Peyer's patch (tissue), 4 donors: ENCODE data around the gene AK8.

ENCODE experiments used
- CTCF ChIP-seq, 6 experiments: fragments of 450-650 bp in 4 of 6; fragments of 200-600 bp in 2 of 6; sonication (generic) in 1 of 6; IDR thresholded peaks; one replicate each; pipeline ENCODE4 v1.5.1; 2017 to 2019; ENCODE audit warnings: antibody characterized with exemption in 6 of 6, mild to moderate bottlenecking in 3 of 6, moderate library complexity in 1 of 6
- POLR2A ChIP-seq, 2 donors: fragments of 450-650 bp; IDR thresholded peaks; one replicate each; pipeline ENCODE4 v1.5.1; 2017; ENCODE audit warnings: antibody characterized with exemption in 2 of 2, mild to moderate bottlenecking in 2 of 2, moderate library complexity in 2 of 2

GRCh38 chr9:132864277-132864676 lies 13.8 kb downstream of the AK8 start:
- no peak for TF ChIP-seq CTCF (IDR thresholded peaks at IDR 0.05)
- no peak for TF ChIP-seq POLR2A (IDR thresholded peaks at IDR 0.05)
